ENCODE results near the gene IGFBP5.

DNA sequence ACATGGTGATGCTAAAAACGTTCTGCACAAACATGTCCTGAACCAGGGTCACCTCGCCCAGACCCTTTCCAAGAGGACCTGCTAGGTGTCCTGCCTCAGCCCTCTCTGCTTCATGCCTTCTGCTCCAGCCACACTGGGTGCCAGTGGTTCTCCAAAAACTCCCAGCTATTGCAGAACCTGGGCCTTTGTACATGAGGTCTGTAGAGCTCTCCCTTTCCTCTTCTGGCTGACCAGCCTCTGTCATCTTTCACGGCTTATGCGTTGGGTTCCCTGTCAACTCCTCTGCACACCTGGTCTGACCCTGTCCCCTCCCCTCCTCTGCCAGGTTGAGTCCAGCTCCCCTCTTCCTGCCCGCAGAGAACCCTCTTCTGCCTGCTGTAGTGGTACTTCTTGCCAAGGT is 35.5 kb upstream of the IGFBP5 start:
- TF ChIP-seq, protein P1, sequence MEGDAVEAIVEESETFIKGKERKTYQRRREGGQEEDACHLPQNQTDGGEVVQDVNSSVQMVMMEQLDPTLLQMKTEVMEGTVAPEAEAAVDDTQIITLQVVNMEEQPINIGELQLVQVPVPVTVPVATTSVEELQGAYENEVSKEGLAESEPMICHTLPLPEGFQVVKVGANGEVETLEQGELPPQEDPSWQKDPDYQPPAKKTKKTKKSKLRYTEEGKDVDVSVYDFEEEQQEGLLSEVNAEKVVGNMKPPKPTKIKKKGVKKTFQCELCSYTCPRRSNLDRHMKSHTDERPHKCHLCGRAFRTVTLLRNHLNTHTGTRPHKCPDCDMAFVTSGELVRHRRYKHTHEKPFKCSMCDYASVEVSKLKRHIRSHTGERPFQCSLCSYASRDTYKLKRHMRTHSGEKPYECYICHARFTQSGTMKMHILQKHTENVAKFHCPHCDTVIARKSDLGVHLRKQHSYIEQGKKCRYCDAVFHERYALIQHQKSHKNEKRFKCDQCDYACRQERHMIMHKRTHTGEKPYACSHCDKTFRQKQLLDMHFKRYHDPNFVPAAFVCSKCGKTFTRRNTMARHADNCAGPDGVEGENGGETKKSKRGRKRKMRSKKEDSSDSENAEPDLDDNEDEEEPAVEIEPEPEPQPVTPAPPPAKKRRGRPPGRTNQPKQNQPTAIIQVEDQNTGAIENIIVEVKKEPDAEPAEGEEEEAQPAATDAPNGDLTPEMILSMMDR (IDR thresholded peaks at IDR 0.05; ENCODE audit: low read depth, low read length) = no peak
- TF ChIP-seq EZH2phosphoT487 (IDR thresholded peaks at IDR 0.05; ENCODE audit: low read depth) = no peak
